Pulmonary artery endothelial cell (primary cell): ENCODE results near the gene BMP8B. TPM values are rescaled to one million over a fixed set of nuclear protein-coding genes. Genes with fewer than 3 reads are reported as not detected.
A peak's percentile ranks its signal among the peaks of the same experiment; 100 is the strongest.
"Not testable (repeated sequence)": the region's sequence is repeated elsewhere in the genome, so short reads cannot be mapped to it uniquely, and the experiment has no call there.

Experiments used
- DNase-seq: peaks from one replicate; pipeline ENCODE4 v3.0.0-alpha.2; 2011; ENCODE audit warnings: low read depth, low spot score
- total RNA-seq: library from RNA; depleted of rRNA; stranded (reverse); fragments of >200 nt; gene quantifications from 2 replicates; pipeline ENCODE4 v1.2.3, GENCODE V29; 2014

Gene BMP8B
- total RNA-seq: 0.07 and 0.21 TPM in 2 replicates

GRCh38 chr1:39788758-39789570 lies at the start of gene BMP8B:
BMP8B (minus strand) TSS chr1:39788865; CDS start chr1:39788485, 380 bp downstream.
- DNase-seq: no peak

GRCh38 chr1:39836595-39837110 lies 48.0 kb upstream of the BMP8B start:
- DNase-seq: no peak

GRCh38 chr1:39835935-39836594 lies 47.4 kb upstream of the BMP8B start:
- no peak for DNase-seq

GRCh38 chr1:39835110-39835509 lies 46.4 kb upstream of the BMP8B start:
- DNase-seq: no peak

- no peak for DNase-seq
These were observed 45.1 kb upstream of the BMP8B start for GRCh38 chr1:39833621-39834385.

- DNase-seq: no peak
These were observed 44.5 kb upstream of the BMP8B start for GRCh38 chr1:39833121-39833520.

- no peak for DNase-seq
These were observed 43.6 kb upstream of the BMP8B start for GRCh38 chr1:39832294-39832693.

- no peak for DNase-seq
These were observed 41.3 kb upstream of the BMP8B start for GRCh38 chr1:39829791-39830533.

- no peak for DNase-seq
These were observed 40.1 kb upstream of the BMP8B start for GRCh38 chr1:39828734-39829133.

- not testable (repeated sequence) for DNase-seq
These were observed 39.6 kb upstream of the BMP8B start for GRCh38 chr1:39828255-39828654.

GRCh38 chr1:39827201-39827600 lies 38.5 kb upstream of the BMP8B start:
- no peak for DNase-seq

GRCh38 chr1:39826583-39826982 lies 37.9 kb upstream of the BMP8B start:
- DNase-seq: no peak

- no peak for DNase-seq
These were observed 36.8 kb upstream of the BMP8B start for GRCh38 chr1:39825432-39825941.

- not testable (repeated sequence) for DNase-seq
These were observed 34.8 kb upstream of the BMP8B start for GRCh38 chr1:39823450-39823849.

GRCh38 chr1:39822146-39822545 lies 33.5 kb upstream of the BMP8B start:
- no peak for DNase-seq

- no peak for DNase-seq
These were observed 30.6 kb upstream of the BMP8B start for GRCh38 chr1:39819091-39819812.

- no peak for DNase-seq
These were observed 29.8 kb upstream of the BMP8B start for GRCh38 chr1:39818482-39818881.

- not testable (repeated sequence) for DNase-seq
These were observed 28.6 kb upstream of the BMP8B start for GRCh38 chr1:39817091-39817932.

GRCh38 chr1:39816415-39817090 lies 27.9 kb upstream of the BMP8B start:
- peak; percentile 20 for DNase-seq
